Mucosa of stomach (tissue), 1 donor: Measurements from ENCODE around the gene DENND2A.
"Not testable (repeated sequence)": the region's sequence is repeated elsewhere in the genome, so short reads cannot be mapped to it uniquely, and the experiment has no call there.

Experiments used
- H3K27me3 ChIP-seq: one replicate; pipeline ENCODE4 v1.7.0; 2013; ENCODE audit warnings: mild to moderate bottlenecking, low read length; ENCODE audit not compliant: control insufficient read depth, insufficient read depth
- H3K36me3 ChIP-seq: one replicate; pipeline ENCODE4 v1.7.0; 2013; ENCODE audit warnings: low read length; ENCODE audit not compliant: control insufficient read depth, insufficient read depth
- H3K4me1 ChIP-seq: one replicate; pipeline ENCODE4 v1.7.0; 2013; ENCODE audit warnings: mild to moderate bottlenecking, low read length; ENCODE audit not compliant: control insufficient read depth, insufficient read depth
- H3K4me3 ChIP-seq: one replicate; pipeline ENCODE4 v1.7.0; 2013; ENCODE audit warnings: low read length
- H3K9ac ChIP-seq: one replicate; pipeline ENCODE4 v1.7.0; 2013; ENCODE audit warnings: mild to moderate bottlenecking, low read length, moderate library complexity
- H3K9me3 ChIP-seq: one replicate; pipeline ENCODE4 v1.7.0; 2013; ENCODE audit warnings: mild to moderate bottlenecking, low read length, moderate library complexity; ENCODE audit not compliant: control insufficient read depth
- donor health status: Pancreatic carcinoma.

The DENND2A gene

GRCh38 chr7:140619915-140620510, 20.6 kb downstream of the DENND2A start:
- not testable (repeated sequence) for H3K4me3 ChIP-seq, H3K9me3 ChIP-seq, H3K36me3 ChIP-seq, H3K9ac ChIP-seq, H3K4me1 ChIP-seq, H3K27me3 ChIP-seq

DNA sequence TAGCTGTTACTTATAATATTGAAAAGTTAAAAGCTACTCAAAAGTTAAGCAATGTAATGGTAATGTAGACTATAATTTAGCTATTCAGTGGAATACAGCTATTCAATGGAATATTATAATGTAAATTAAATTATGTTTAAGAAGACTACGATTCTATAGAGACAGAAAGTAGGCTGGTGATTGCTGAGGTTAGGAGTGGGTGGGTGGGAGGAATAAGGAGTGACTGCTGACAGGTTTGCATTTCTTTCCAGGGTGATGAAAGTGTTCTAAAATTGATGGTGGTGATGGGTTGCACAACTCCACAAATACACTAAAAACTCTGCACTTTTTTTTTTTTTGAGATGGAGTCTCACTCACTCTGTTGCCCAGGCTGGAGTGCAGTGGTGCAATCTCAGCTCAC, 21.4 kb downstream of the DENND2A start:
- H3K9me3 ChIP-seq = no peaks in the 10 kb centered on the region
- no peak overlapping the region for H3K4me3 ChIP-seq
- H3K4me1 ChIP-seq = no peaks in the 10 kb centered on the region
- H3K9ac ChIP-seq = no peak overlapping the region
- H3K36me3 ChIP-seq = no peaks in the 10 kb centered on the region
- no peaks in the 10 kb centered on the region for H3K27me3 ChIP-seq

- Histone ChIP-seq H3K36me3 (no peaks in the 10 kb centered on the region), H3K4me3 (no peak overlapping the region), H3K9ac (no peak overlapping the region), H3K27me3 (no peaks in the 10 kb centered on the region), H3K4me1 (no peaks in the 10 kb centered on the region), H3K9me3 (no peaks in the 10 kb centered on the region)
These were observed 22.3 kb downstream of the DENND2A start for GRCh38 chr7:140618306-140618705.

DNA sequence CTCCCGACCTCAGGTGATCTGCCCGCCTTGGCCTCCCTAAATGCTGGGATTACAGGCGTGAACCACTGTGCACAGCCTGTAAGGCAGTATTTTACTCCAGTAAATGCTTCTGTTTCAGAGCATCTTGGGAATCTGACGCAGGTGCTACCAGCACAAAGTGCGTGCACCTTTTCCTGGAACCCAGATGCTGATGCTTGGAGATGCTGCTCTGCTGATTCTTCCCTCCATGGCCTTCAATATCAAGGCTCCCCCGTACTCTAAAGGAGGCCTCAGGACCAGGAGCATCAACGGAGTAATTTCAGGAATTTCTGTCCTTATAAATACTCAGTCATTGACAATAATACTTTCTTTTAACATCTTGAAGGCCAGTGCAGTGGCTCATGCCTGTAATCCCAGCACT, 23.5 kb downstream of the DENND2A start:
- H3K9ac ChIP-seq = no peak overlapping the region
- H3K36me3 ChIP-seq = no peaks in the 10 kb centered on the region
- no peak overlapping the region for H3K4me3 ChIP-seq
- no peaks in the 10 kb centered on the region for H3K27me3 ChIP-seq
- H3K4me1 ChIP-seq = no peaks in the 10 kb centered on the region
- no peaks in the 10 kb centered on the region for H3K9me3 ChIP-seq

DNA sequence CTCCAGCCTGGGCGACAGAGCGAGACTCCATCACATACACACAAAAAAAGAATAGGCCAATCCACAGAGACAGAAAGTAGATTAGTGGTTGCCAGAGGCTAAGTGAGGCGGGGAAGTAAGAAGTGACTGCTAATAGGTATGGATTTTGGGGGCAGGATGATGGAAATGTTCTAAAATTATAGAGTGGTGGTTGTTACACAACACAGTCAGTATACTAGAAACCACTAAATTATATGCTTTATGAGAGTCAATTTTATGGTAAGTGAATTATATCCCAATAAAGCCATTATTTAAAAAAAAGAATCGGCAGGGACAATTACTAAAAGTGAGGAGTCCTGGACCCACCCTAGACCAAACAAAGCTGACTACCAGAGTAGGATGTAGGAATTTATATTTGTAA, 24.3 kb downstream of the DENND2A start:
- Histone ChIP-seq H3K9me3 (no peaks in the 10 kb centered on the region), H3K4me3 (no peak overlapping the region), H3K4me1 (no peaks in the 10 kb centered on the region), H3K27me3 (no peaks in the 10 kb centered on the region), H3K36me3 (no peaks in the 10 kb centered on the region), H3K9ac (no peak overlapping the region)

- Histone ChIP-seq H3K4me1 (no peaks in the 10 kb centered on the region), H3K4me3 (no peak overlapping the region), H3K36me3 (no peaks in the 10 kb centered on the region), H3K27me3 (no peaks in the 10 kb centered on the region), H3K9me3 (no peaks in the 10 kb centered on the region), H3K9ac (no peak overlapping the region)
These were observed 29.0 kb downstream of the DENND2A start for GRCh38 chr7:140611641-140612040.

DNA sequence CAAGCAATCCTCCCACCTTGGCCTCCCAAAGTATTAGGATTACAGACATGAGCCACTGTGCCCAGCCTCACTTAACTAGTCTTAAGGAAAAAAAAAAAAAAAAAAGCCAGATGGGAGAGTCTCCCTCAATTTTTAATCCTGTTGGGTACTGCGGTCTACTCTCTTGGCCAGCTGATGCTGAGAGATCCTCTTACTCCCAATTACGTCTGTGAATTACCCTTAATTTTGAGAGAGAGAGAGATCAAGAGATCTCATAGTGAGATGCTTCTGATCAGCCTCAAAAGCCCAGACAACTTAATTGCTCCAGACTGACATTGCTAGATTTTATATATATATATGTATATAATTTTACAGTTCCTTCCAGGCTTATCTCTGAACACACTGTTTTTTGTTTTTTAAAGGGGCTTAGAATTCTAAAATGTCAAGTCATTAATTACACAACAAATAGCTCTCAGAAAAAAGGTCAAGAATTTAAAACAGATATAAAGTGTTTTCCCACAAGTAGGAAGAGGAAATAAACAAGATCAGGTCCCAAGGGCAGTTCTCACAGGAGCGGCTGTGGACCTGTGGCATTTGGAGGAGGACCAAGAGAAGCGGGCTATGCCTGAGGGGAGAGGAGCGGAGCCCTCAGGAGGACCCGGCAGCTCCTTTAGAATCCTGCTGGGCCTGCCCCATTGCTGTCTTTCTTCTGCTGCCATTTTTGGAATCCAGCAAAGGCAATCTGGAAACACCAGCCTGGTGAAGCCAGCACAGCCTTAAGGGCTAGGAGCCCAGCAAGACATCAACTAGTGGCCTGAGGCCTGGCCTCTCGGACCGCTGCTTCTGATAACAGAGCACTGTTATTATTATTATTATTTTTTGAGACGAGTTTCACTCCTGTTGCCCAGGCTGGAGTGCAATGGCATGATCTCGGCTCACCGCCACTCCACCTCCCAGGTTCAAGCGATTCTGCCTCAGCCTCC, 30.1 kb downstream of the DENND2A start:
- Histone ChIP-seq H3K4me3 (no peak overlapping the region), H3K27me3 (no peaks in the 10 kb centered on the region), H3K4me1 (no peaks in the 10 kb centered on the region), H3K9ac (no peak overlapping the region), H3K36me3 (no peaks in the 10 kb centered on the region), H3K9me3 (no peaks in the 10 kb centered on the region)

DNA sequence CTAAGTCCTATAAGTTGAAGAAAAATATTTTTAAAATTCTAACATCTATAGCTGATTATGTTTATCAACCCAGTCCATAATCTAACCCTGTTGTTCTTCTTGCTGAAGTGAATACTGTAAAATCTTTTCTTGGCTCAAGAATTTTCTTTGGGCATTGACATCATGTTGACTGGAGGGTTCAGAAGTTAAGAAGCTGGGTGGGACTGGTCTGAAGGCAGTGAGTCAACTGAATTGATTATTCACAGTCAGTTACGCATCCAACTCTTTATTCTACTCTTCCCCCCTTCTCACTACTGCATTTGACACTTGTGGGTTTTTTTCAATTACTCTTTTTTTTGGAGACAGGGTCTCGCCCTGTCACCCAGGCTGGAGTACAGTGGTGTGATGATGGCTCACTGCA, 31.0 kb downstream of the DENND2A start:
- Histone ChIP-seq H3K36me3 (no peaks in the 10 kb centered on the region), H3K4me1 (peaks cover 5% of the 10 kb centered on the region), H3K4me3 (no peak overlapping the region), H3K27me3 (no peaks in the 10 kb centered on the region), H3K9ac (no peak overlapping the region), H3K9me3 (no peaks in the 10 kb centered on the region)

DNA sequence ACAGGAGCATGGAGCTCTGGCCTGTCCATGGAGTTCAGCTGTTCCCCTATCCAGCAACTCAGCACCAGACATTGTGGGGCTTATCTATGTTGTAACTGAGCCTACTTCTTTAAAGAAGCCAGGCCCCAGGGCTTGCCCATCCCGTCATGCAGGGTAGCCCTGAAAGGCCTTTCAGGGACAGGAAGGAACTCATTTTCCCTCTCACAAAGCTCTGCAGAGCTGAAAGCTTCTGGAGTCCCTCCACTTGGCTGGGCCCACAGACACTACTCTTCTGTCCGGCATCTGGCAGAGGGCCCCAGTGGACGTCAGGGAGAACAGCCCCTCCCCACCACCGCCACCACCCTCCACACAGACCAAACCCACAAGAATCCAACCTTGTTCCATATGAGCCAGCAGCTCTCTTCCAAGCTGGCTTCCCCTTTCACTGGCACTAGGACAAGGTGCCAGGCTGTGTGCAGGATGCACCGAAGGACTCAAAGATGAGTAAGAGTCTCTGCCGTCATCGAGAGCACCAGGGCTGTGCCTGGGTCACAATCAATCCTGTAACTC, 33.1 kb downstream of the DENND2A start:
- H3K9me3 ChIP-seq = no peaks in the 10 kb centered on the region
- H3K4me1 ChIP-seq = peaks cover 11% of the 10 kb centered on the region
- no peak overlapping the region for H3K4me3 ChIP-seq
- H3K27me3 ChIP-seq = no peaks in the 10 kb centered on the region
- no peaks in the 10 kb centered on the region for H3K36me3 ChIP-seq
- H3K9ac ChIP-seq = no peak overlapping the region

- H3K27me3 ChIP-seq = no peaks in the 10 kb centered on the region
- no peak overlapping the region for H3K4me3 ChIP-seq
- peak overlapping the region; percentile 29 for H3K9ac ChIP-seq
- H3K36me3 ChIP-seq = no peaks in the 10 kb centered on the region
- H3K4me1 ChIP-seq = peaks cover 11% of the 10 kb centered on the region
- H3K9me3 ChIP-seq = no peaks in the 10 kb centered on the region
These were observed 35.3 kb downstream of the DENND2A start for GRCh38 chr7:140605337-140605736.

DNA sequence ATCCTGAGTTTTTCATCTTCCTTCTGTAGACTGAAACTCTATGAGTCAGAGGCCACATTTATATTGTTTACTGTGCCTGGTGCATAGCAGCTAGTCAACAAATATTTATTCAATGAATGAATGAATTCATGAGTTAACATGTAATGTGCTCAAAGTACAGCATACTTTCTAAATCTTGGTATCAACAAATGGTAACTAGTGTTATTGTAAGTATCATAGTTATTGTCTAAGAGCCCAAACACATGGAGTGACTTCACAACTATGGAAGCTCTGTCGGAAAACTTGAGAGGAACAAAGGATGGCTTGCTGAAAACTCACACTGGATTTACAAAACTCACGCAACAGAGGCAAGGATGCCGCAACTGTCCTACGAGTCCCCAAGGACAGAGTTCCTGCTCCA, 35.9 kb downstream of the DENND2A start:
- Histone ChIP-seq H3K9ac (peak overlapping the region; percentile 29), H3K9me3 (no peaks in the 10 kb centered on the region), H3K4me1 (peaks cover 11% of the 10 kb centered on the region), H3K27me3 (no peaks in the 10 kb centered on the region), H3K4me3 (no peak overlapping the region), H3K36me3 (no peaks in the 10 kb centered on the region)

- Histone ChIP-seq H3K36me3 (no peaks in the 10 kb centered on the region), H3K4me3 (no peak overlapping the region), H3K9ac (no peak overlapping the region), H3K4me1 (peaks cover 11% of the 10 kb centered on the region), H3K27me3 (no peaks in the 10 kb centered on the region), H3K9me3 (no peaks in the 10 kb centered on the region)
These were observed 36.5 kb downstream of the DENND2A start for GRCh38 chr7:140604076-140604475.
